Neural progenitor cell (in vitro differentiated cells): ENCODE measurements around the gene KBTBD8. TPM values are rescaled to one million over a fixed set of nuclear protein-coding genes. Genes with fewer than 3 reads are reported as not detected.
A peak's percentile ranks its signal among the peaks of the same experiment; 100 is the strongest.

ENCODE experiments used
- DNase-seq: peaks from one replicate; pipeline ENCODE4 v3.0.0-alpha.2; 2016; ENCODE audit warnings: low spot score
- H2AFZ ChIP-seq: fragments of 200-600 bp; sonication (generic); replicated peaks from 2 replicates; pipeline ENCODE4 v1.6.1; 2016; ENCODE audit warnings: antibody characterized with exemption
- H3F3A ChIP-seq: fragments of 200-600 bp; sonication (generic); 2 replicates; pipeline ENCODE4 v1.6.1; 2016; ENCODE audit warnings: antibody characterized with exemption, low read depth
- H3K27ac ChIP-seq: fragments of 200-600 bp; sonication (generic); 2 replicates; pipeline ENCODE4 v1.5.1; 2016; ENCODE audit warnings: mild to moderate bottlenecking
- H3K27me3 ChIP-seq: fragments of 200-600 bp; sonication (generic); 2 replicates; pipeline ENCODE4 v1.6.1; 2016; ENCODE audit warnings: mild to moderate bottlenecking, moderate library complexity
- H3K36me3 ChIP-seq: fragments of 200-600 bp; sonication (generic); 2 replicates; pipeline ENCODE4 v1.5.1; 2016
- H3K4me1 ChIP-seq: fragments of 200-600 bp; sonication (generic); 2 replicates; pipeline ENCODE4 v1.6.1; 2016; ENCODE audit warnings: mixed run types
- H3K4me2 ChIP-seq: fragments of 200-600 bp; sonication (generic); 2 replicates; pipeline ENCODE4 v1.6.1; 2016
- H3K4me3 ChIP-seq: fragments of 200-600 bp; sonication (generic); 2 replicates; pipeline ENCODE4 v1.5.1; 2016
- H3K79me2 ChIP-seq: fragments of 200-600 bp; sonication (generic); 2 replicates; pipeline ENCODE4 v1.6.1; 2016; ENCODE audit warnings: low read depth
- H3K9ac ChIP-seq: fragments of 200-600 bp; sonication (generic); 2 replicates; pipeline ENCODE4 v1.6.1; 2016
- H3K9me3 ChIP-seq: fragments of 200-600 bp; sonication (generic); 2 replicates; pipeline ENCODE4 v1.5.1; 2016; ENCODE audit warnings: low read depth
- H4K20me1 ChIP-seq: fragments of 200-600 bp; sonication (generic); 2 replicates; pipeline ENCODE4 v1.6.1; 2016; ENCODE audit warnings: low read depth
- H3K27ac Mint-ChIP-seq: 3 replicates; pipeline ENCODE4 v1.8.0; 2021; ENCODE audit warnings: mixed read lengths
- H3K27me3 Mint-ChIP-seq: 2 replicates; pipeline ENCODE4 v1.8.0; 2022; ENCODE audit warnings: low read depth, mild to moderate bottlenecking, inconsistent platforms, moderate library complexity, mixed read lengths; ENCODE audit not compliant: insufficient read depth
- H3K36me3 Mint-ChIP-seq: 3 replicates; pipeline ENCODE4 v1.8.0; 2021; ENCODE audit warnings: mixed read lengths
- H3K4me1 Mint-ChIP-seq: 3 replicates; pipeline ENCODE4 v1.8.0; 2021; ENCODE audit warnings: mixed read lengths
- H3K4me3 Mint-ChIP-seq: 3 replicates; pipeline ENCODE4 v1.8.0; 2021; ENCODE audit warnings: mild to moderate bottlenecking, moderate library complexity, mixed read lengths
- H3K9me3 Mint-ChIP-seq: 3 replicates; pipeline ENCODE4 v1.8.0; 2020; ENCODE audit warnings: mixed read lengths
- CTCF ChIP-seq: fragments of 200-600 bp; sonication (generic); IDR thresholded peaks from 2 replicates; pipeline ENCODE4 v1.5.1; 2017; ENCODE audit warnings: antibody characterized with exemption, mild to moderate bottlenecking
- EZH2 ChIP-seq: fragments of 200-600 bp; sonication (generic); IDR thresholded peaks from 2 replicates; pipeline ENCODE4 v1.6.1; 2017; ENCODE audit warnings: antibody characterized with exemption, mild to moderate bottlenecking, moderate library complexity
- EZH2phosphoT487 ChIP-seq: fragments of 200-600 bp; sonication (generic); IDR thresholded peaks from 2 replicates; pipeline ENCODE4 v1.6.1; 2017; ENCODE audit warnings: antibody characterized with exemption
- total RNA-seq: library from RNA; depleted of rRNA; stranded (reverse); fragments of >200 nt; gene quantifications from 2 replicates; pipeline ENCODE4 v1.2.3, GENCODE V29; 2015; ENCODE audit warnings: low replicate concordance

The KBTBD8 gene
- 5.6 and 8.3 TPM in 2 replicates for total RNA-seq

- H4K20me1 ChIP-seq, result no peaks in the 10 kb centered on the region
- Mint-ChIP-seq H3K27ac (no peak within 1 kb of the TSS), H3K36me3 (no peaks in the 10 kb centered on the region), H3K27me3 (peaks cover 4% of the 10 kb centered on the region), H3K4me3 (peak within 1 kb of the TSS; percentile 90), H3K9me3 (no peaks in the 10 kb centered on the region), H3K4me1 (peaks cover 14% of the 10 kb centered on the region)
- peak within 1 kb of the TSS; percentile 86 for H3K4me2 ChIP-seq
- H3K9me3 ChIP-seq, result no peaks in the 10 kb centered on the region
- TF ChIP-seq EZH2phosphoT487, result no peak
- TF ChIP-seq EZH2, result no peak
- no peak for TF ChIP-seq CTCF
- no peaks in the 10 kb centered on the region for H3K79me2 ChIP-seq
- no peaks in the 10 kb centered on the region for H3K4me1 ChIP-seq
- peaks cover 13% of the 10 kb centered on the region for H3K27me3 ChIP-seq
- no peaks in the 10 kb centered on the region for H3K36me3 ChIP-seq
- H2AFZ ChIP-seq, result peak within 1 kb of the TSS; percentile 67
- H3K4me3 ChIP-seq, result peak within 1 kb of the TSS; percentile 66
- no peak within 1 kb of the TSS for H3K9ac ChIP-seq
- DNase-seq, result peak; percentile 99
- H3F3A ChIP-seq, result no peaks in the 10 kb centered on the region
- H3K27ac ChIP-seq, result no peak within 1 kb of the TSS
These were observed at the start of gene KBTBD8 for GRCh38 chr3:66998113-66998903. Gene KBTBD8, plus strand, starts transcription at chr3:66998307. Its CDS starts 49 bp downstream, at chr3:66998356.

GRCh38 chr3:66948838-66949237, 49.3 kb upstream of the KBTBD8 start:
- H3K27me3 ChIP-seq, result no peaks in the 10 kb centered on the region
- H3K9ac ChIP-seq, result no peak overlapping the region
- H3K27ac ChIP-seq, result no peak overlapping the region
- no peaks in the 10 kb centered on the region for H3K79me2 ChIP-seq
- no peak for DNase-seq
- no peak overlapping the region for H2AFZ ChIP-seq
- Mint-ChIP-seq H3K4me3 (no peak overlapping the region), H3K9me3 (peaks cover 2% of the 10 kb centered on the region), H3K36me3 (no peaks in the 10 kb centered on the region), H3K4me1 (peaks cover 3% of the 10 kb centered on the region), H3K27ac (no peak overlapping the region), H3K27me3 (peaks cover 2% of the 10 kb centered on the region)
- no peaks in the 10 kb centered on the region for H3F3A ChIP-seq
- H3K4me3 ChIP-seq, result no peak overlapping the region
- H3K4me2 ChIP-seq, result no peak overlapping the region
- peaks cover 15% of the 10 kb centered on the region for H3K4me1 ChIP-seq
- no peaks in the 10 kb centered on the region for H4K20me1 ChIP-seq
- H3K9me3 ChIP-seq, result no peaks in the 10 kb centered on the region
- TF ChIP-seq CTCF, result no peak
- no peak for TF ChIP-seq EZH2phosphoT487
- TF ChIP-seq EZH2, result no peak
- H3K36me3 ChIP-seq, result no peaks in the 10 kb centered on the region

- no peak for TF ChIP-seq EZH2
- no peak for TF ChIP-seq CTCF
- TF ChIP-seq EZH2phosphoT487, result no peak
- H3K27me3 ChIP-seq, result no peaks in the 10 kb centered on the region
- no peaks in the 10 kb centered on the region for H3K36me3 Mint-ChIP-seq
- H3K27ac Mint-ChIP-seq, result no peak overlapping the region
- peaks cover 3% of the 10 kb centered on the region for H3K4me1 Mint-ChIP-seq
- no peak for DNase-seq
- H3K4me3 ChIP-seq, result no peak overlapping the region
- no peaks in the 10 kb centered on the region for H3K9me3 Mint-ChIP-seq
- no peak overlapping the region for H3K27ac ChIP-seq
- no peak overlapping the region for H3K4me2 ChIP-seq
- H4K20me1 ChIP-seq, result no peaks in the 10 kb centered on the region
- H3K4me3 Mint-ChIP-seq, result no peak overlapping the region
- H2AFZ ChIP-seq, result no peak overlapping the region
- no peak overlapping the region for H3K9ac ChIP-seq
- no peaks in the 10 kb centered on the region for H3K9me3 ChIP-seq
- peaks cover 15% of the 10 kb centered on the region for H3K4me1 ChIP-seq
- no peaks in the 10 kb centered on the region for H3F3A ChIP-seq
- no peaks in the 10 kb centered on the region for H3K36me3 ChIP-seq
- peaks cover 2% of the 10 kb centered on the region for H3K27me3 Mint-ChIP-seq
- H3K79me2 ChIP-seq, result no peaks in the 10 kb centered on the region
These were observed 48.2 kb upstream of the KBTBD8 start for GRCh38 chr3:66949898-66950297.
